GM12878 (cell line): Measurements from ENCODE around the gene DMRT2. TPM values are rescaled to one million over a fixed set of nuclear protein-coding genes. Genes with fewer than 3 reads are reported as not detected.
A peak's percentile ranks its signal among the peaks of the same experiment; 100 is the strongest.

Experiments used
- ATF2 ChIP-seq: IDR thresholded peaks from 2 replicates; pipeline ENCODE4 v1.6.1; 2012; ENCODE audit warnings: low read length, inconsistent platforms
- BCLAF1 ChIP-seq: fragments of 450-650 bp; IDR thresholded peaks from 2 replicates; pipeline ENCODE4 v1.6.1; 2017; ENCODE audit warnings: antibody characterized with exemption, mild to moderate bottlenecking, moderate library complexity
- BMI1 ChIP-seq: fragments of 450-650 bp; IDR thresholded peaks from 2 replicates; pipeline ENCODE4 v1.6.1; 2016; ENCODE audit warnings: mild to moderate bottlenecking, moderate library complexity, borderline replicate concordance
- CHD2 ChIP-seq: IDR thresholded peaks from 2 replicates; pipeline ENCODE4 v1.6.1; 2011; ENCODE audit warnings: low read depth, low read length, improper control_type of control experiment, borderline replicate concordance
- DPF2 ChIP-seq: fragments of 450-650 bp; IDR thresholded peaks from 2 replicates; pipeline ENCODE4 v1.6.1; 2017; ENCODE audit warnings: mild to moderate bottlenecking
- E4F1 ChIP-seq: fragments of 450-650 bp; IDR thresholded peaks from 2 replicates; pipeline ENCODE4 v1.6.1; 2018; ENCODE audit warnings: borderline replicate concordance, mild to moderate bottlenecking; ENCODE audit not compliant: partially characterized antibody
- EZH2 ChIP-seq: IDR thresholded peaks from 2 replicates; pipeline ENCODE4 v1.6.1; 2012; ENCODE audit warnings: low read depth, mild to moderate bottlenecking, control low read depth, inconsistent platforms, low read length, borderline replicate concordance; ENCODE audit not compliant: control insufficient read depth
- GATAD2B ChIP-seq: fragments of 450-650 bp; conservative IDR thresholded peaks from 2 replicates; pipeline ENCODE4 v1.6.1; 2017; ENCODE audit warnings: low read depth, mild to moderate bottlenecking, moderate library complexity
- IRF4 ChIP-seq: IDR thresholded peaks from 2 replicates; pipeline ENCODE4 v1.6.1; 2011; ENCODE audit warnings: low read depth, low read length
- JUND ChIP-seq: IDR thresholded peaks from 2 replicates; pipeline ENCODE4 v1.6.1; 2012; ENCODE audit warnings: low read depth, mild to moderate bottlenecking, low read length, improper control_type of control experiment, moderate library complexity
- LARP7 ChIP-seq: fragments of 450-650 bp; IDR thresholded peaks from 2 replicates; pipeline ENCODE4 v1.6.1; 2017; ENCODE audit warnings: mild to moderate bottlenecking
- MYB ChIP-seq: fragments of 150-350 bp; IDR thresholded peaks from 2 replicates; pipeline ENCODE4 v1.6.1; 2014; ENCODE audit warnings: mild to moderate bottlenecking, low read depth, low read length, borderline replicate concordance
- NBN ChIP-seq: fragments of 450-650 bp; IDR thresholded peaks from 2 replicates; pipeline ENCODE4 v1.6.1; 2016
- PKNOX1 ChIP-seq: fragments of 450-650 bp; IDR thresholded peaks from 2 replicates; pipeline ENCODE4 v1.6.1; 2016; ENCODE audit warnings: mild to moderate bottlenecking
- POLR2A ChIP-seq: IDR thresholded peaks from 2 replicates; pipeline ENCODE4 v1.6.1; 2011; ENCODE audit warnings: low read depth, mild to moderate bottlenecking, low read length
- POU2F2 ChIP-seq: IDR thresholded peaks from 3 replicates; pipeline ENCODE4 v1.6.1; 2011; ENCODE audit warnings: low read depth, mild to moderate bottlenecking, low read length, borderline replicate concordance
- RELB ChIP-seq: fragments of 450-650 bp; IDR thresholded peaks from 2 replicates; pipeline ENCODE4 v1.6.1; 2017; ENCODE audit warnings: low read depth, mild to moderate bottlenecking, moderate library complexity
- RFX5 ChIP-seq: IDR thresholded peaks from 2 replicates; pipeline ENCODE4 v1.6.1; 2011; ENCODE audit warnings: low read depth, low read length, improper control_type of control experiment
- SIX5 ChIP-seq: IDR thresholded peaks from 2 replicates; pipeline ENCODE4 v1.6.1; 2011; ENCODE audit warnings: mild to moderate bottlenecking, low read depth, low read length, moderate library complexity; ENCODE audit not compliant: severe bottlenecking
- SUZ12 ChIP-seq: fragments of 200-600 bp; sonication (generic); IDR thresholded peaks from one replicate; pipeline ENCODE4 v1.6.1; 2018; ENCODE audit warnings: antibody characterized with exemption, mild to moderate bottlenecking; ENCODE audit not compliant: unreplicated experiment
- TCF7 ChIP-seq: IDR thresholded peaks from 2 replicates; pipeline ENCODE4 v1.6.1; 2014; ENCODE audit warnings: antibody characterized with exemption, borderline replicate concordance
- ZNF207 ChIP-seq: fragments of 450-650 bp; IDR thresholded peaks from 2 replicates; pipeline ENCODE4 v1.6.1; 2014; ENCODE audit warnings: antibody characterized with exemption, mild to moderate bottlenecking, borderline replicate concordance
- polyA plus RNA-seq, 11 experiments: library from polyadenylated mRNA; depleted of rRNA in 4 of 11; unstranded in 6 of 11; stranded (reverse) in 5 of 11; fragments of >200 nt; fragmentation: Nextera tagmentation in 4 of 11; fragmentation: Illumina TruSeq in 1 of 11; extraction: Ambion mirVana in 4 of 11; extraction: Trizol in 1 of 11; gene quantifications; 1 replicate in 1 of 11; 2 replicates in 10 of 11; pipeline versions ENCODE4 v1.2.1 to v1.2.3, GENCODE V29; 2011 to 2016; ENCODE audit warnings: inconsistent platforms in 2 of 11, missing spikeins in 2 of 11, low read depth in 1 of 11
- total RNA-seq, 4 experiments: library from RNA; depleted of rRNA in 3 of 4; stranded (reverse); fragments of >200 nt in 3 of 4; fragmentation: Illumina TruSeq in 1 of 4; extraction: Trizol in 1 of 4; gene quantifications; 2 replicates each; pipeline versions ENCODE4 v1.2.1 to v1.2.3, GENCODE V29; 2013 to 2021

DMRT2 gene
- total and polyA plus RNA-seq, 10 of the 15 experiments (the other 5 are each of a cell fraction or from before 2014, with no cell fraction given): 0.08 to 50.2 (median 0.69) TPM

GRCh38 chr9:1009101-1009707 is 41.0 kb upstream of the DMRT2 start (continued):
- TF ChIP-seq RELB (0 out of 2 replicates have a peak, but pooled peaks have one; percentile 9), JUND (no peak), SIX5 (no peak), DPF2 (0 out of 2 replicates have a peak, but pooled peaks have one; percentile 19), BMI1 (no peak), E4F1 (no peak), IRF4 (0 out of 2 replicates have a peak, but pooled peaks have one; percentile 20), POLR2A (no peak), NBN (0 out of 2 replicates have a peak, but pooled peaks have one; percentile 30), POU2F2 (peak; percentile 57; the same call in 1 of the 3 replicates), MYB (no peak), EZH2 (no peak), RFX5 (no peak), PKNOX1 (no peak), ATF2 (no peak), TCF7 (no peak), CHD2 (0 out of 2 replicates have a peak, but pooled peaks have one; percentile 9), GATAD2B (no peak), BCLAF1 (no peak), LARP7 (0 out of 2 replicates have a peak, but pooled peaks have one; percentile 42), SUZ12 (no peak), ZNF207 (peak; percentile 64; the same call in 1 of the 2 replicates)
